ENCODE measurements around the gene EDN1.

GRCh38 chr6:12265296-12265695, 24.9 kb upstream of the EDN1 start:
- TF ChIP-seq CTCF (IDR thresholded peaks at IDR 0.05; ENCODE audit: insufficient read depth, low read depth, low read length) (no peak), EZH2 (IDR thresholded peaks at IDR 0.05; ENCODE audit: insufficient read depth, low read length) (no peak)

All from astrocyte (in vitro differentiated cells and primary cell).